Hepatocyte (in vitro differentiated cells): ENCODE measurements around the gene ZBTB1.

ENCODE experiments used
- CTCF ChIP-seq: fragments of 200-600 bp; sonication (generic); IDR thresholded peaks from 2 replicates; pipeline ENCODE4 v1.5.1; 2016; ENCODE audit warnings: antibody characterized with exemption, mild to moderate bottlenecking; ENCODE audit not compliant: poor library complexity
- EZH2phosphoT487 ChIP-seq: fragments of 200-600 bp; sonication (generic); IDR thresholded peaks from one replicate; pipeline ENCODE4 v1.6.1; 2018; ENCODE audit warnings: antibody characterized with exemption, mild to moderate bottlenecking, low read depth, moderate library complexity; ENCODE audit not compliant: unreplicated experiment, severe bottlenecking

- TF ChIP-seq CTCF, result no peak
- no peak for TF ChIP-seq EZH2phosphoT487
Observed at GRCh38 chr14:64509036-64509435, 4.5 kb downstream of the ZBTB1 start.
